Type B pancreatic cell (in vitro differentiated cells): ENCODE measurements around the gene CLIC4. TPM values are rescaled to one million over a fixed set of nuclear protein-coding genes. Genes with fewer than 3 reads are reported as not detected.
"Not testable (repeated sequence)": the region's sequence is repeated elsewhere in the genome, so short reads cannot be mapped to it uniquely, and the experiment has no call there.

Source experiments
- DNase-seq: peaks from one replicate; pipeline ENCODE4 v3.0.0; 2021; ENCODE audit warnings: mixed read lengths; ENCODE audit not compliant: unreplicated experiment; ENCODE audit errors: extremely low spot score
- H3K27ac Mint-ChIP-seq: 2 replicates; pipeline ENCODE4 v1.8.0; 2021; ENCODE audit warnings: mild to moderate bottlenecking, mixed read lengths
- H3K27me3 Mint-ChIP-seq: 2 replicates; pipeline ENCODE4 v1.8.0; 2021; ENCODE audit warnings: mixed read lengths
- H3K36me3 Mint-ChIP-seq: 2 replicates; pipeline ENCODE4 v1.8.0; 2021; ENCODE audit warnings: mixed read lengths
- H3K4me1 Mint-ChIP-seq: one replicate; pipeline ENCODE4 v1.8.0; 2021; ENCODE audit warnings: mixed read lengths; ENCODE audit not compliant: unreplicated experiment
- H3K4me3 Mint-ChIP-seq: 2 replicates; pipeline ENCODE4 v1.8.0; 2021; ENCODE audit warnings: mild to moderate bottlenecking, mixed read lengths
- H3K9me3 Mint-ChIP-seq: 2 replicates; pipeline ENCODE4 v1.8.0; 2021; ENCODE audit warnings: mixed read lengths
- total RNA-seq: library from RNA; stranded (reverse); gene quantifications from 2 replicates; pipeline ENCODE4 v1.2.1, GENCODE V29; 2021; ENCODE audit warnings: low replicate concordance
- TF ChIP-seq, protein P1 (sequence below): fragments of 200-600 bp; sonication (generic); conservative IDR thresholded peaks from 2 replicates; pipeline ENCODE4 v1.5.0; 2021; ENCODE audit warnings: antibody characterized with exemption, mild to moderate bottlenecking

CLIC4 gene
- total RNA-seq, 1 donor from 2014 or later = 109 TPM

DNA sequence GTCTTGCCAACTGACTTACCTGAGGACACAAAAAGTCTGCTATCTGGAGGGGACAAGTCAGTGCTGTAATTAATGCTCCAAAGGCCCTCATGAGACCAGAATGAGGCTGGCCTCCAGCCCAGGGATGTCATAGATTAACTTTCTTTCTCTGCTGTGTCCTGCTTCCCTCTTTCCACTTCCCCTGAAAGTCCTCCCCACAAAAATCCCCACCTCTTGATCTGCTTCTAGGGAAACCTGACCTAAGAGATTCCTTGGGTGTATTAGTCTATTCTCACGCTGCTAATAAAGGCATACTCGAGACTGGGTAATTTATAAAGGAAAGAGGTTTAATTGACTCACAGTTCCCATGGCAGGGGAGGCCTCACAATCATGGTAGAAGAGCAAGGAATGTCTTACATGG is 145.6 kb downstream of the CLIC4 start:
- Mint-ChIP-seq H3K4me1 (no peaks in the 10 kb centered on the region), H3K9me3 (peaks cover 10% of the 10 kb centered on the region), H3K4me3 (no peak overlapping the region), H3K27me3 (no peaks in the 10 kb centered on the region), H3K27ac (no peak overlapping the region), H3K36me3 (peaks cover 5% of the 10 kb centered on the region)
- TF ChIP-seq, protein P1, sequence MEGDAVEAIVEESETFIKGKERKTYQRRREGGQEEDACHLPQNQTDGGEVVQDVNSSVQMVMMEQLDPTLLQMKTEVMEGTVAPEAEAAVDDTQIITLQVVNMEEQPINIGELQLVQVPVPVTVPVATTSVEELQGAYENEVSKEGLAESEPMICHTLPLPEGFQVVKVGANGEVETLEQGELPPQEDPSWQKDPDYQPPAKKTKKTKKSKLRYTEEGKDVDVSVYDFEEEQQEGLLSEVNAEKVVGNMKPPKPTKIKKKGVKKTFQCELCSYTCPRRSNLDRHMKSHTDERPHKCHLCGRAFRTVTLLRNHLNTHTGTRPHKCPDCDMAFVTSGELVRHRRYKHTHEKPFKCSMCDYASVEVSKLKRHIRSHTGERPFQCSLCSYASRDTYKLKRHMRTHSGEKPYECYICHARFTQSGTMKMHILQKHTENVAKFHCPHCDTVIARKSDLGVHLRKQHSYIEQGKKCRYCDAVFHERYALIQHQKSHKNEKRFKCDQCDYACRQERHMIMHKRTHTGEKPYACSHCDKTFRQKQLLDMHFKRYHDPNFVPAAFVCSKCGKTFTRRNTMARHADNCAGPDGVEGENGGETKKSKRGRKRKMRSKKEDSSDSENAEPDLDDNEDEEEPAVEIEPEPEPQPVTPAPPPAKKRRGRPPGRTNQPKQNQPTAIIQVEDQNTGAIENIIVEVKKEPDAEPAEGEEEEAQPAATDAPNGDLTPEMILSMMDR = no peak
- no peak for DNase-seq

DNA sequence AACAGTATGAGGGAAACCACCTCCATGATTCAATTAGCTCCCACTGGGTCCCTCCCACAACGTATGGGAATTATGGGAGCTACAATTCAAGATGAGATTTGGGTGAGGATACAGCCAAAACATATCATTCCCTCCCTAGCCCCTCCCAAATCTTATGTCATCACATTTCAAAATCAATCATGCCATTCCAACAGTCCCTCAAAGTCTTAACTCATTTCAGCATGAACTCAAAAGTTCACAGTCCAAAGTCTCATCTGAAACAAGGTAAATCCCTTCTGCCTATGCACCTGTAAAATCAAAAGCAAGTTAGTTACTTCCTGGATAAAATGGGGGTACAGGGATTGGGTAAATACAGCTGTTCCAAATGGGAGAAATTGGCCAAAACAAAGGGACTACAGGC is 146.1 kb downstream of the CLIC4 start:
- not testable (repeated sequence) for H3K36me3 Mint-ChIP-seq, H3K4me3 Mint-ChIP-seq
- H3K9me3 Mint-ChIP-seq = peaks cover 10% of the 10 kb centered on the region

DNA sequence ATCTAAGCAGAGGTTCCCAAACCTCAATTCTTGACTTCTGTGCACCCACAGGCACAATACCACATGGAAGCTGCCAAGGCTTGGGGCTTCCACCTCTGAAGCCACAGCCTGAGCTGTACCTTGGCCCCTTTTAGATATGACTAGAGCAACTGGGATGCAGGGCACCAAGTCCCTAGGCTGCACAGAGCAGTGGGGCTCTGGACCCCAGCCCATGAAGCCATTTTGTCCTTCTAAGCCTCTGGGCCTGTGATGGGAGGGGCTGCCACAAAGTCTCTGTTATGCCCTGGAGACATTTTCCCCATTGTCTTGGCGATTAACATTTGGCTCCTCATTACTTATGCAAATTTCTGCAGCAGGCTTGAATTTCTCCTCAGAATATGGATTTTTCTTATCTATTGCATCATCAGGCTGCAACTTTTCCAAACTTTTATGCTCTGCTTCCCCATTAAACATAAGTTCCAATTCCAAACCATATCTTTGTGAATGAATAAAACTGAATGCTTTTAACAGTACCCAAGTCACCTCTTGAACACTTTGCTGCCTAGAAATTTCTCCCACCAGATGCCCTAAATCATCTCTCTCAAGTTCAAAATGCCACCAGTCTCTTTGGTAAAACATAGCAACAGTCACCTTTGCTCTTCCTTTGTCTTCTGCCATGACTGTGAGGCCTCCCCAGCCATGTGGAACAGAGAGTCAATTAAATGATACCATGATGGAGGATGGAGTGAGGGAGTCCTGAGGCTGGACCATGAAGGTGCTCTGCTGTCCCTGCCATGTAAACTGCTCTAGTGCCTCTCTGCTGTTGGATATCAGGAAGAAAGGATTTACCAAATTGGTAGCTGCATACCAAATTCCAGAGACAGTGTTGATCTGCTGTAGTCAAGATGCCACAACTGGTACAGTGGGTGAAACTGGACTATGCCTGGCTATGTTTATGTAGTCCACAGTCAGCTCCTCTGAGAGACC is 147.2 kb downstream of the CLIC4 start:
- Mint-ChIP-seq H3K27ac (no peak overlapping the region), H3K4me3 (no peak overlapping the region), H3K9me3 (peaks cover 10% of the 10 kb centered on the region), H3K27me3 (peaks cover 5% of the 10 kb centered on the region), H3K36me3 (peaks cover 5% of the 10 kb centered on the region), H3K4me1 (no peaks in the 10 kb centered on the region)
- DNase-seq = no peak
- TF ChIP-seq, protein P1 = no peak

More for the DNA sequence above, 146.1 kb downstream of the CLIC4 start:
- not testable (repeated sequence) for H3K4me1 Mint-ChIP-seq, DNase-seq, H3K27me3 Mint-ChIP-seq, H3K27ac Mint-ChIP-seq

DNA sequence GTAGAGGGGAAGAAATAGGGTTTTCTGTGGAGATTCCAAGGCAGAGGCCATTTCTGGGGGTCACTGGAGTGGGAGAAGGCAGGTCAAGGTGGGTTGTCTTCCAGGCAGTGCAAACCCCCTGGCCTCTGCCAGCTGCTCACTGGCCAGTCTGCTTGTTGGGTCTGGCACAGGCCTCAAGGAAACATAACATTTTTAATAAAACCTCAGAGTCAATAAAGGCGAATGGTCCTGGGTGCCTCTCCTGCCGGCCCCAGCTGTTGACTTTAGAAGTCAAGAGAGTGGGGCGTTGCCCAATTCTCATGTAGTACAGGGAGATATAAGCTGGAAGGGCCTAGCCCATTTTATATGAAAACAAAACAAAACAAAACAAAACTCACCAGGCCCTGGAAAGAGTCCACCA is 148.2 kb downstream of the CLIC4 start:
- TF ChIP-seq, protein P1 = no peak
- Mint-ChIP-seq H3K27ac (no peak overlapping the region), H3K4me1 (no peaks in the 10 kb centered on the region), H3K27me3 (peaks cover 9% of the 10 kb centered on the region), H3K9me3 (peaks cover 10% of the 10 kb centered on the region), H3K4me3 (no peak overlapping the region), H3K36me3 (peaks cover 5% of the 10 kb centered on the region)
- no peak for DNase-seq

Other genes with a start within 250 kb of the CLIC4 start
- gene RCAN3, start 242.6 kb upstream of the CLIC4 start, total RNA-seq = 20.4 and 40.8 TPM in 2 replicates
- 2.1 and 2.4 TPM in 2 replicates for gene NCMAP, start 189.4 kb upstream of the CLIC4 start, total RNA-seq
- 156 and 168 TPM in 2 replicates for gene SRRM1, start 102.1 kb upstream of the CLIC4 start, total RNA-seq
- gene RUNX3, start 184.8 kb downstream of the CLIC4 start, total RNA-seq = 0.41 TPM in 1 of 2 replicates, not detected in the other